KG1 (cell line): ENCODE data around the gene ILDR2.
A peak's percentile ranks its signal among the peaks of the same experiment; 100 is the strongest.

Experiments
- DNase-seq: peaks from one replicate; lab custom pipeline; 2025; lab: John Stamatoyannopoulos, UW

Gene ILDR2

GRCh38 chr1:166924823-166925541, 50.4 kb downstream of the ILDR2 start:
- DNase-seq: no peak

- no peak for DNase-seq
Observed at GRCh38 chr1:166920561-166921475, 54.5 kb downstream of the ILDR2 start.

GRCh38 chr1:166918956-166919316, 56.4 kb downstream of the ILDR2 start:
- no peak for DNase-seq

- DNase-seq: no peak
Observed at GRCh38 chr1:166918088-166918955, 57.0 kb downstream of the ILDR2 start.

- DNase-seq: no peak
Observed at GRCh38 chr1:166915941-166916340, 59.4 kb downstream of the ILDR2 start.

- DNase-seq: no peak
Observed at GRCh38 chr1:166915042-166915441, 60.3 kb downstream of the ILDR2 start.

- no peak for DNase-seq
Observed at GRCh38 chr1:166914111-166914510, 61.2 kb downstream of the ILDR2 start.

GRCh38 chr1:166911624-166912023, 63.7 kb downstream of the ILDR2 start:
- no peak for DNase-seq

GRCh38 chr1:166910396-166910994, 64.8 kb downstream of the ILDR2 start:
- peak; percentile 64 for DNase-seq

- no peak for DNase-seq
Observed at GRCh38 chr1:166908942-166909341, 66.4 kb downstream of the ILDR2 start.

GRCh38 chr1:166907763-166908162, 67.6 kb downstream of the ILDR2 start:
- no peak for DNase-seq

GRCh38 chr1:166907051-166907450, 68.3 kb downstream of the ILDR2 start:
- no peak for DNase-seq

GRCh38 chr1:166906647-166907046, 68.7 kb downstream of the ILDR2 start:
- DNase-seq: no peak

GRCh38 chr1:166905900-166906299, 69.4 kb downstream of the ILDR2 start:
- DNase-seq: no peak

GRCh38 chr1:166905136-166905535, 70.2 kb downstream of the ILDR2 start:
- no peak for DNase-seq

- DNase-seq: no peak
Observed at GRCh38 chr1:166903232-166903631, 72.1 kb downstream of the ILDR2 start.

- DNase-seq: peak; percentile 29
Observed at GRCh38 chr1:166902279-166902678, 73.1 kb downstream of the ILDR2 start.

GRCh38 chr1:166900987-166901386, 74.4 kb downstream of the ILDR2 start:
- no peak for DNase-seq

- DNase-seq: no peak
Observed at GRCh38 chr1:166899769-166900168, 75.6 kb downstream of the ILDR2 start.

GRCh38 chr1:166895766-166896165, 79.6 kb downstream of the ILDR2 start:
- no peak for DNase-seq

- no peak for DNase-seq
Observed at GRCh38 chr1:166889776-166890175, 85.6 kb downstream of the ILDR2 start.
